Epithelial cell of esophagus (primary cell): ENCODE measurements around the gene PDCD10.
A peak's percentile ranks its signal among the peaks of the same experiment; 100 is the strongest.

ENCODE experiments used
- DNase-seq: peaks from one replicate; pipeline ENCODE4 v3.0.0; 2010; ENCODE audit warnings: low read depth
- H3K4me3 ChIP-seq: 2 replicates; pipeline ENCODE4 v1.5.1; 2011; ENCODE audit warnings: mild to moderate bottlenecking, low read length, control low read depth
- CTCF ChIP-seq: IDR thresholded peaks from 2 replicates; pipeline ENCODE4 v1.5.1; 2011; ENCODE audit warnings: low read depth, mild to moderate bottlenecking, low read length, control low read depth, inconsistent platforms; ENCODE audit not compliant: insufficient read depth; ENCODE audit errors: missing control alignments

PDCD10 gene

GRCh38 chr3:167711439-167711838, 23.3 kb downstream of the PDCD10 start:
- TF ChIP-seq CTCF: no peak
- H3K4me3 ChIP-seq: no peak overlapping the region
- no peak for DNase-seq

GRCh38 chr3:167710552-167710951, 24.1 kb downstream of the PDCD10 start:
- TF ChIP-seq CTCF: no peak
- no peak overlapping the region for H3K4me3 ChIP-seq
- no peak for DNase-seq

GRCh38 chr3:167709690-167710089, 25.0 kb downstream of the PDCD10 start:
- no peak for DNase-seq
- no peak for TF ChIP-seq CTCF
- H3K4me3 ChIP-seq: no peak overlapping the region

- H3K4me3 ChIP-seq: no peak overlapping the region
- peak; percentile 22 for DNase-seq
- no peak for TF ChIP-seq CTCF
These were observed 28.9 kb downstream of the PDCD10 start for GRCh38 chr3:167705840-167706239.

- H3K4me3 ChIP-seq: no peak overlapping the region
- no peak for TF ChIP-seq CTCF
- no peak for DNase-seq
These were observed 33.8 kb downstream of the PDCD10 start for GRCh38 chr3:167700926-167701325.

- H3K4me3 ChIP-seq: no peak overlapping the region
- no peak for TF ChIP-seq CTCF
- DNase-seq: no peak
These were observed 34.6 kb downstream of the PDCD10 start for GRCh38 chr3:167700046-167700445.

GRCh38 chr3:167694121-167694520, 40.6 kb downstream of the PDCD10 start:
- no peak for TF ChIP-seq CTCF
- no peak for DNase-seq
- H3K4me3 ChIP-seq: no peak overlapping the region
